ENCODE data around the gene RAB21. TPM values are rescaled to one million over a fixed set of nuclear protein-coding genes. Genes with fewer than 3 reads are reported as not detected.
A peak's percentile ranks its signal among the peaks of the same experiment; 100 is the strongest.

Gene RAB21
- total and polyA plus RNA-seq, 2 of the 13 experiments (the other 11 are each of a cell fraction or from before 2014, with no cell fraction given) = 4.4 to 50.9 TPM

DNA sequence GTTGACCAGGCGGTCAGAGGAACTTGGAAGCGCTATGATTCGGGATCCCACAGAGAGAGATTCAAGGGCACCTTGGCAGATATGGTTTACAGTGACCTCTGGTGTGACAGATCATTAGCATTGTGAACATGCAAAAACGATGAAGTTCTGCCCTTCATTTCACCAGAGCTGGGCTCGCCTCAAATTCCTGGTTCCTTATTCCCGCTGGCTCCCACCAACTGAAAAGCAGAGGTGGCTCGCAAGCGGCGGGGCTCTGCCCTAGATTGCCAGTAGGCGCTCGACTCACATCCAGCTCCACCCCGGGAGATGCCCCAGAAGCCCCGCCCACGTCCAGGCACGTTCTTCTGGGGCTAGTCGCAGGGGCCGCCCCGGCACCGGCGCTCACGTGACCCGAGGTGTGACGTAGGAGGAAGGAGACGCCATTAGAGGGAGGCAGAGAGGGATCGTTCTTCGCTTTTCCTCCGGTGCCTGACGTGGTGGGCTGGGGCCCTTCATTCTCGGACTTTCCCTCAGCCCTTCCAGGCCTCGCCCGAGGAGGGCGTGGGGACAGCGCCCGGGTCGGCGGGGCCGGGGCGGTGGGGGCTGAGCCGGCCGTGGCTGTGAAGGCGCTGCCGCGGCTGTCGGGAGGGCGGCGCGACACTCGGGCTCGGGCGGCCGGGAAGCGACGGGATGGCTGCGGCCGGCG lies at the start of gene RAB21 (continued):
- TF ChIP-seq PHF20 (CRISPR knock-in tag; IDR thresholded peaks at IDR 0.05) (peak; percentile 75), NCOA2 (CRISPR knock-in tag; IDR thresholded peaks at IDR 0.05) (0 out of 2 replicates have a peak, but pooled peaks have one; percentile 21), ZMYM4 (CRISPR knock-in tag; IDR thresholded peaks at IDR 0.05) (peak; percentile 92), ZMYM2 (CRISPR knock-in tag; IDR thresholded peaks at IDR 0.05) (0 out of 2 replicates have a peak, but pooled peaks have one; percentile 29), ZBTB1 (CRISPR knock-in tag; IDR thresholded peaks at IDR 0.05; ENCODE audit: borderline replicate concordance) (no peak), FOXK1 (CRISPR knock-in tag; IDR thresholded peaks at IDR 0.05; ENCODE audit: borderline replicate concordance, low read depth) (peak; percentile 75; the same call in 1 of the 2 replicates), ZNF788 (CRISPR knock-in tag; IDR thresholded peaks at IDR 0.05; ENCODE audit: borderline replicate concordance) (peak; percentile 65; the same call in 1 of the 2 replicates), MIXL1 (CRISPR knock-in tag; IDR thresholded peaks at IDR 0.05) (peak; percentile 66; the same call in 1 of the 2 replicates), MTA1 (CRISPR knock-in tag; IDR thresholded peaks at IDR 0.05; ENCODE audit: borderline replicate concordance) (0 out of 2 replicates have a peak, but pooled peaks have one; percentile 29), THAP11 (CRISPR knock-in tag; IDR thresholded peaks at IDR 0.05) (peak; percentile 82), ELF3 (CRISPR knock-in tag; IDR thresholded peaks at IDR 0.05) (peak; percentile 84)
- TF ChIP-seq, protein P1, sequence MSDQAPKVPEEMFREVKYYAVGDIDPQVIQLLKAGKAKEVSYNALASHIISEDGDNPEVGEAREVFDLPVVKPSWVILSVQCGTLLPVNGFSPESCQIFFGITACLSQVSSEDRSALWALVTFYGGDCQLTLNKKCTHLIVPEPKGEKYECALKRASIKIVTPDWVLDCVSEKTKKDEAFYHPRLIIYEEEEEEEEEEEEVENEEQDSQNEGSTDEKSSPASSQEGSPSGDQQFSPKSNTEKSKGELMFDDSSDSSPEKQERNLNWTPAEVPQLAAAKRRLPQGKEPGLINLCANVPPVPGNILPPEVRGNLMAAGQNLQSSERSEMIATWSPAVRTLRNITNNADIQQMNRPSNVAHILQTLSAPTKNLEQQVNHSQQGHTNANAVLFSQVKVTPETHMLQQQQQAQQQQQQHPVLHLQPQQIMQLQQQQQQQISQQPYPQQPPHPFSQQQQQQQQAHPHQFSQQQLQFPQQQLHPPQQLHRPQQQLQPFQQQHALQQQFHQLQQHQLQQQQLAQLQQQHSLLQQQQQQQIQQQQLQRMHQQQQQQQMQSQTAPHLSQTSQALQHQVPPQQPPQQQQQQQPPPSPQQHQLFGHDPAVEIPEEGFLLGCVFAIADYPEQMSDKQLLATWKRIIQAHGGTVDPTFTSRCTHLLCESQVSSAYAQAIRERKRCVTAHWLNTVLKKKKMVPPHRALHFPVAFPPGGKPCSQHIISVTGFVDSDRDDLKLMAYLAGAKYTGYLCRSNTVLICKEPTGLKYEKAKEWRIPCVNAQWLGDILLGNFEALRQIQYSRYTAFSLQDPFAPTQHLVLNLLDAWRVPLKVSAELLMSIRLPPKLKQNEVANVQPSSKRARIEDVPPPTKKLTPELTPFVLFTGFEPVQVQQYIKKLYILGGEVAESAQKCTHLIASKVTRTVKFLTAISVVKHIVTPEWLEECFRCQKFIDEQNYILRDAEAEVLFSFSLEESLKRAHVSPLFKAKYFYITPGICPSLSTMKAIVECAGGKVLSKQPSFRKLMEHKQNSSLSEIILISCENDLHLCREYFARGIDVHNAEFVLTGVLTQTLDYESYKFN (CRISPR knock-in tag; conservative IDR thresholded peaks at IDR 0.05) = peak; percentile 43; the same call in 1 of the 2 replicates
- TF ChIP-seq, protein P2, sequence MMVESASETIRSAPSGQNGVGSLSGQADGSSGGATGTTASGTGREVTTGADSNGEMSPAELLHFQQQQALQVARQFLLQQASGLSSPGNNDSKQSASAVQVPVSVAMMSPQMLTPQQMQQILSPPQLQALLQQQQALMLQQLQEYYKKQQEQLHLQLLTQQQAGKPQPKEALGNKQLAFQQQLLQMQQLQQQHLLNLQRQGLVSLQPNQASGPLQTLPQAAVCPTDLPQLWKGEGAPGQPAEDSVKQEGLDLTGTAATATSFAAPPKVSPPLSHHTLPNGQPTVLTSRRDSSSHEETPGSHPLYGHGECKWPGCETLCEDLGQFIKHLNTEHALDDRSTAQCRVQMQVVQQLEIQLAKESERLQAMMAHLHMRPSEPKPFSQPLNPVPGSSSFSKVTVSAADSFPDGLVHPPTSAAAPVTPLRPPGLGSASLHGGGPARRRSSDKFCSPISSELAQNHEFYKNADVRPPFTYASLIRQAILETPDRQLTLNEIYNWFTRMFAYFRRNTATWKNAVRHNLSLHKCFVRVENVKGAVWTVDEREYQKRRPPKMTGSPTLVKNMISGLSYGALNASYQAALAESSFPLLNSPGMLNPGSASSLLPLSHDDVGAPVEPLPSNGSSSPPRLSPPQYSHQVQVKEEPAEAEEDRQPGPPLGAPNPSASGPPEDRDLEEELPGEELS (CRISPR knock-in tag; IDR thresholded peaks at IDR 0.05) = peak; percentile 37; the same call in 1 of the 2 replicates
- TF ChIP-seq, protein P3, sequence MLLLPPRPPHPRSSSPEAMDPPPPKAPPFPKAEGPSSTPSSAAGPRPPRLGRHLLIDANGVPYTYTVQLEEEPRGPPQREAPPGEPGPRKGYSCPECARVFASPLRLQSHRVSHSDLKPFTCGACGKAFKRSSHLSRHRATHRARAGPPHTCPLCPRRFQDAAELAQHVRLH (CRISPR knock-in tag; IDR thresholded peaks at IDR 0.05; ENCODE audit: borderline replicate concordance, low read depth) = peak; percentile 86
- TF ChIP-seq, protein P4, sequence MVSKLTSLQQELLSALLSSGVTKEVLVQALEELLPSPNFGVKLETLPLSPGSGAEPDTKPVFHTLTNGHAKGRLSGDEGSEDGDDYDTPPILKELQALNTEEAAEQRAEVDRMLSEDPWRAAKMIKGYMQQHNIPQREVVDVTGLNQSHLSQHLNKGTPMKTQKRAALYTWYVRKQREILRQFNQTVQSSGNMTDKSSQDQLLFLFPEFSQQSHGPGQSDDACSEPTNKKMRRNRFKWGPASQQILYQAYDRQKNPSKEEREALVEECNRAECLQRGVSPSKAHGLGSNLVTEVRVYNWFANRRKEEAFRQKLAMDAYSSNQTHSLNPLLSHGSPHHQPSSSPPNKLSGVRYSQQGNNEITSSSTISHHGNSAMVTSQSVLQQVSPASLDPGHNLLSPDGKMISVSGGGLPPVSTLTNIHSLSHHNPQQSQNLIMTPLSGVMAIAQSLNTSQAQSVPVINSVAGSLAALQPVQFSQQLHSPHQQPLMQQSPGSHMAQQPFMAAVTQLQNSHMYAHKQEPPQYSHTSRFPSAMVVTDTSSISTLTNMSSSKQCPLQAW (CRISPR knock-in tag; IDR thresholded peaks at IDR 0.05) = peak; percentile 67; the same call in 1 of the 2 replicates
- TF ChIP-seq, protein P5, sequence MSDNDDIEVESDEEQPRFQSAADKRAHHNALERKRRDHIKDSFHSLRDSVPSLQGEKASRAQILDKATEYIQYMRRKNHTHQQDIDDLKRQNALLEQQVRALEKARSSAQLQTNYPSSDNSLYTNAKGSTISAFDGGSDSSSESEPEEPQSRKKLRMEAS (IDR thresholded peaks at IDR 0.05) = peak; percentile 88

Measured in HepG2 (cell line).